Measurements from ENCODE around the gene KRTAP10-2. TPM values are rescaled to one million over a fixed set of nuclear protein-coding genes. Genes with fewer than 3 reads are reported as not detected.

KRTAP10-2 gene
- total RNA-seq, 4 donors from 2014 or later, result 9.3 TPM; not detected in 3

GRCh38 chr21:44537930-44538911, 13.1 kb downstream of the KRTAP10-2 start:
- intact Hi-C loops (cut with DNase I; ENCODE audit: low total_unique reads), result no loop called here
- TF ChIP-seq CTCF (IDR thresholded peaks at IDR 0.05) (no peak), POLR2A (IDR thresholded peaks at IDR 0.05) (no peak)
- 93 to 96% methylated on average over 25 to 32 of the region's 33 CpGs for whole genome bisulfite sequencing, 2 donors
- peak in 1 of 2 donors; percentile 75 for DNase-seq (ENCODE audit: low spot score in 2 of 2)
- no peak overlapping the region for H3K4me3 ChIP-seq (ENCODE audit: low read depth, poor library complexity, severe bottlenecking)

GRCh38 chr21:44535963-44536362, 15.3 kb downstream of the KRTAP10-2 start:
- 60% methylated on average over 7 of the region's 7 CpGs for WGBS, 2 donors
- intact Hi-C loops (cut with DNase I; ENCODE audit: low total_unique reads), result no loop called here

GRCh38 chr21:44534688-44535087, 16.6 kb downstream of the KRTAP10-2 start:
- no peak overlapping the region for H3K4me3 ChIP-seq (ENCODE audit: low read depth, poor library complexity, severe bottlenecking)
- no peak for TF ChIP-seq POLR2A (IDR thresholded peaks at IDR 0.05)
- TF ChIP-seq CTCF (IDR thresholded peaks at IDR 0.05), result no peak
- DNase-seq (ENCODE audit: low spot score in 2 of 2), result peak in 1 of 2 donors; percentile 57
- 85% methylated on average over 6 of the region's 6 CpGs for WGBS, 2 donors
- intact Hi-C loops (cut with DNase I; ENCODE audit: low total_unique reads), result no loop called here

More at GRCh38 chr21:44535963-44536362, 15.3 kb downstream of the KRTAP10-2 start:
- peak in 1 of 2 donors; percentile 71 for DNase-seq (ENCODE audit: low spot score in 2 of 2)
- no peak for TF ChIP-seq POLR2A (IDR thresholded peaks at IDR 0.05)
- no peak for TF ChIP-seq CTCF (IDR thresholded peaks at IDR 0.05)
- H3K4me3 ChIP-seq (ENCODE audit: low read depth, poor library complexity, severe bottlenecking), result no peak overlapping the region

DNA sequence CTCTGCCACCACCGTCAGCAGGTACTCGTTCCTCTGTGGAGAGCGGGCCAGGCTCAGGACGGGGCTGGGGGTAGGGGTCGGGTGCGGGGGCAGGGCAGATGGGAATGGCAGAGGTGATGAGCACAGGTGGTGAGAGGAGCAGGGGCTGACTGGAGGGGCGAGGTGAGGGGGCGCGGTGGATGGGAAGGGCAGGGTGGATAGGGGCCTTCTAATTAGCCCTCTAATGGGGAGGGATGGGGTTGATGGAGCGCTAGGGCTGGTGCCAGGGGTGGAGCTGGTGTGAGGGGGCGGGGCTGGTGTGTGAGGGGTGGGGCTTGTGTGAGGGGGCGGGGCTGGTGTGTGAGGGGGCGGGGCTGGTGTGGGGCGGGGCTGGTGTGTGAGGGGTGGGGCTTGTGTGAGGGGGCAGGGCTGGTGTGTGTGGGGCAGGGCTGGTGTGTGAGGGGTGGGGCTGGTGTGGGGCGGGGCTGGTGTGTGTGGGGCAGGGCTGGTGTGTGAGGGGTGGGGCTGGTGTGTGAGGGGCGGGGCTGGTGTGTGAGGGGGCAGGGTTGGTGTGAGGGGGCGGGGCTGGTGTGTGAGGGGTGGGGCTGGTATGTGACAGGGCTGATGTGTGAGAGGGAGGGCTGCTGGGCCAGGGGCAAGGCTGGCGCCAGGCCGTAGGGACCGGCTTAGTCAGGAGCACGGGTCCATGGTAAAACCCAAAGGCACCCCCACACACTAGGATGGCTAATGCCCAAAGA, 17.2 kb downstream of the KRTAP10-2 start:
- 92 to 93% methylated on average over 15 to 19 of the region's 21 CpGs for WGBS, 2 donors
- intact Hi-C loops (cut with DNase I; ENCODE audit: low total_unique reads), result no loop called here
- peak in 1 of 2 donors; percentile 59 for DNase-seq (ENCODE audit: low spot score in 2 of 2)
- TF ChIP-seq POLR2A (IDR thresholded peaks at IDR 0.05) (no peak), CTCF (IDR thresholded peaks at IDR 0.05) (no peak)
- no peak overlapping the region for H3K4me3 ChIP-seq (ENCODE audit: low read depth, poor library complexity, severe bottlenecking)

- TF ChIP-seq POLR2A (IDR thresholded peaks at IDR 0.05), result no peak
- no peak for TF ChIP-seq CTCF (IDR thresholded peaks at IDR 0.05)
- H3K4me3 ChIP-seq (ENCODE audit: low read depth, poor library complexity, severe bottlenecking), result no peak overlapping the region
- peak in 1 of 2 donors; percentile 68 for DNase-seq (ENCODE audit: low spot score in 2 of 2)
- intact Hi-C loops (cut with DNase I; ENCODE audit: low total_unique reads), result no loop called here
- 91 to 95% methylated on average over 34 to 36 of the region's 37 CpGs for WGBS, 2 donors
Observed at GRCh38 chr21:44533121-44533890, 18.0 kb downstream of the KRTAP10-2 start.
